T-helper 22 cell (primary cell): ENCODE results near the gene NACA2.

ENCODE experiments used
- DNase-seq: peaks from one replicate; pipeline ENCODE4 v3.0.0-alpha.2; 2020; ENCODE audit warnings: low read depth

Gene NACA2

GRCh38 chr17:61545335-61545938 is 45.6 kb downstream of the NACA2 start:
- no peak for DNase-seq

DNA sequence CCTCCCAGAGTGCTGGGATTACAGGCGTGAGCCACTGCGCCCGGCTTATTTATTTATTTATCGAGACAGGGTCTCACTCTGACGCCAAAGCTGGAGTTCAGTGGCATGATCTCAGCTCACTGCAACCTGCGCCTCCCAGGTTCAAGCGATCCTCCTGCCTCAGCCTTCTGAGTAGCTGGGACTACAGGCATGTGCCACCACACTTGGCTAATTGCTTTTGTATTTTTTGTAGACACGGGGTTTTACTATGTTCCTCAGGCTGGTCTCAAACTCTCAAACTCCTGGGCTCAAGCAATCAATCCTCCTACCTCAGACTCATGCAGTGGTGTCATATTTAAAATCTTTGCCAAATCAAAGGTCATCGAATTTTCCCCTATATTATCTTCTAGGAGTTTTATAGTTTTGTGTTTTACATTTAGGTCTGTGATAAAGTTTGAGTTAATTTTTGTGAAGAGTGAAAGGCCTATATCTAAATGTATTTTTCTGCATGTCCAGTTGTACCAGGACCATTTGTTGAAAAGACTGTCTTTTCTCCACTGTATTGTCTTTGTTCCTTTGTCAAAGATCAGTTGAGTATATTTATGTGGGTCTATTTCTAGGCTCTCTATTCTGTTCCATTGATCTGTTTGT is 47.1 kb downstream of the NACA2 start:
- no peak for DNase-seq

DNA sequence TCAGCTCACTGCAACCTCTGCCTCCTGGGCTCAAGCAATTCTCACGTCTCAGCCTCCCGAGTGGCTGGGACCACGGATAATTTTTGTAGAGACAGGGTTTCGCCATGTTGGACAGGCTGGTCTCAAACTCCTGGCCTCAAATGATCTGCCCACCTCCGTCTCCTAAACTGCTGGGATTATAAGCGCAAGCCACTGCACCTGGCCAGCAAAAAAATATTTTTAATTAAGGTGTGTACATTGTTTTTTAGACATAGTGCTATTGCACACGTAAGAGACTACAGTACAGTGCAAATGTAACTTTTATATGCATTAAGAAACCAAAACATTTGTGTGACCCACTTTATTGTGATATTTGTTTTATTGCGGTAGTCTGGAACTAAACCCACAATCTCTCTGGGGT is 49.0 kb downstream of the NACA2 start:
- no peak for DNase-seq

GRCh38 chr17:61540874-61541273 is 50.1 kb downstream of the NACA2 start:
- DNase-seq, result no peak
